ENCODE measurements around the gene STAC2. TPM values are rescaled to one million over a fixed set of nuclear protein-coding genes. Genes with fewer than 3 reads are reported as not detected.

Gene STAC2
- polyA plus RNA-seq, 2 of the 4 experiments (the other 2 are of a cell fraction), result 0.03 to 0.26 TPM

DNA sequence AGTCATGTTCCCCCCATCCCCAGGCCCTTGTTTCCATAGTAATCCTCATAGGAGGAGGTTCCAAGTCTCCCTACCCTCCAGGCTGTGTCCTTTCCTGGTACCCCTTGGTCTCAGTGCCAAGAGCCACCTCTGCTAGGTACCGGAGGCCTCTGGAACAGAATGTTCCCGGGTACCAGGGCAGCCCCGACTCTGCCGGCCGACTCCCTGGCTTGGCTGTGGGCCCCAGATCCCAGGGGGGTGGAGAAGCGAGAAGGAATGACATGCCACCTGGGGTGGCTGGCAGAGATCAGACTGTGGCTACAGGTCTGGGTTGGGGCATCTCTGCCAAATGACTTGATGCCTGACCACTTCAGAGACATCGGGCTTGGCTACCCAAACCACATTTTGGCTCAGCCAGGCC, 3.6 kb downstream of the STAC2 start:
- DNase-seq (ENCODE audit: low read depth in 1 of 2, low spot score in 1 of 2) (no peak), FAIRE-seq (no peak), ATAC-seq (no peak)
- H3K9me3 ChIP-seq, result no peaks in the 10 kb centered on the region
- peak overlapping the region in 1 of 2 experiments; percentile 39; a peak in 1 of 6 replicates for H3K27ac ChIP-seq
- no peak overlapping the region for H3K4me3 ChIP-seq
- 89% methylated on average over 7 of the region's 7 CpGs for WGBS (ENCODE audit: missing lambda C conversion rate)
- no peak overlapping the region for H3K4me2 ChIP-seq
- ChIA-PET CTCF (interaction anchor here (1.4 to 31.5 kb wide), 4 partner anchors 9 to 36 kb away, joined by 4 to 1140 read pairs (median 56); no protein-coding TSS in a partner anchor), POLR2A (interaction anchor here (1.2 kb wide), 1 partner anchor 23 kb away, joined by 4 read pairs; the partner anchor contains the start of gene RPL19)
- H3K4me1 ChIP-seq, result peaks cover 23% of the 10 kb centered on the region
- TF ChIP-seq CEBPB (IDR thresholded peaks at IDR 0.05) (no peak), HOXB5 (CRISPR knock-in tag; IDR thresholded peaks at IDR 0.05) (no peak), TP53 (CRISPR knock-in tag; IDR thresholded peaks at IDR 0.05) (no peak), CTCF (IDR thresholded peaks at IDR 0.05) (no peak), JUNB (IDR thresholded peaks at IDR 0.05) (no peak), BHLHE40 (IDR thresholded peaks at IDR 0.05; ENCODE audit: low read depth, low read length) (no peak), ZSCAN20 (CRISPR knock-in tag; IDR thresholded peaks at IDR 0.05) (no peak), NR3C1 (IDR thresholded peaks at IDR 0.05) (no peak), RAD21 (conservative IDR thresholded peaks at IDR 0.05 in 1 of 2, IDR thresholded peaks at IDR 0.05 in 1 of 2) (no peak), CHD2 (IDR thresholded peaks at IDR 0.05; ENCODE audit: low read length, partially characterized antibody) (no peak), NFE2L2 (conservative IDR thresholded peaks at IDR 0.05; ENCODE audit: low read length) (no peak), HES2 (IDR thresholded peaks at IDR 0.05) (no peak), SMC3 (IDR thresholded peaks at IDR 0.05) (no peak), HEYL (CRISPR knock-in tag; IDR thresholded peaks at IDR 0.05) (no peak), TFCP2L1 (CRISPR knock-in tag; IDR thresholded peaks at IDR 0.05) (no peak), HOXA7 (CRISPR knock-in tag; IDR thresholded peaks at IDR 0.05) (no peak)

GRCh38 chr17:39221572-39221971, 4.2 kb downstream of the STAC2 start:
- FAIRE-seq, result no peak
- Histone ChIP-seq H3K4me1 (peaks cover 23% of the 10 kb centered on the region), H3K9me3 (no peaks in the 10 kb centered on the region), H3K27ac (peak overlapping the region in 1 of 2 experiments; percentile 34; a peak in 1 of 6 replicates), H3K4me3 (no peak overlapping the region), H3K4me2 (no peak overlapping the region)
- 86% methylated on average over 6 of the region's 6 CpGs for WGBS (ENCODE audit: missing lambda C conversion rate)
- ATAC-seq, result no peak
- CTCF ChIA-PET, result interaction anchor here (1.4 to 31.5 kb wide), 3 partner anchors 16 to 57 kb away, joined by 6 to 1140 read pairs (median 105); no protein-coding TSS in a partner anchor
- TF ChIP-seq HOXA7 (CRISPR knock-in tag; IDR thresholded peaks at IDR 0.05), result no peak
- no peak for TF ChIP-seq ZFP36 (IDR thresholded peaks at IDR 0.05; ENCODE audit: borderline replicate concordance, partially characterized antibody)
- TF ChIP-seq HOXB13 (CRISPR knock-in tag; IDR thresholded peaks at IDR 0.05; ENCODE audit: low read depth), result no peak
- no peak for TF ChIP-seq RFX5 (IDR thresholded peaks at IDR 0.05)
- no peak for DNase-seq (ENCODE audit: low read depth in 1 of 2, low spot score in 1 of 2)
- POLR2A ChIA-PET, result interaction anchor here (1.2 kb wide), 1 partner anchor 22 kb away, joined by 4 read pairs; the partner anchor contains the start of gene RPL19

DNA sequence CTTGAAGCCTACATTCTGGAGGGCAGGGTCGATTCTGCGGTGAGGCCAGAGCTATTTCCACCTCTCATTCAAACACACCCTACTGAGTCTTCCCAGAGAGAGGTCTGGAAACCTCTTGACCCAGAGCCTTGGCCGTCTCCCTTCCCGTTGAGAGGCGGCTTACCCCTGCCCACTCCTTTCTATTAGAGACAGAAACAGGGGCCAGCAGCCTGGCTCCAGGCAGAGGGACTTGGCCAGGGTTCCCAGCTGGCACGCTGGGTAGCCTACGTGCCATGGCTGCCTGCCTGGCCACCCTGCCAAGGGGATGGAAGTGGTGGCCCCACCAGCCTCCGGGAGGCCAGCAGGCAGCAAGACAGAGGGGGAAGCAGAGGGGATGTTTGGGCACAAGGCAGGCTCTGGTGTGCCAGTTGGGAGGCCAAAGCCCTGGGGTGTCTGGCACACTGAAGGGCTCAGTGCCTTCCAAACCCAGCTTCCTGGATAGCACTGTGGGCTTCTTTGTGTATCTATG, 6.0 kb downstream of the STAC2 start:
- DNase-seq (ENCODE audit: low read depth in 1 of 2, low spot score in 1 of 2) (no peak), FAIRE-seq (no peak), ATAC-seq (no peak)
- TF ChIP-seq CEBPB (IDR thresholded peaks at IDR 0.05) (no peak), MAZ (IDR thresholded peaks at IDR 0.05; ENCODE audit: borderline replicate concordance, low read depth, low read length) (no peak)
- H3K4me1 ChIP-seq, result peaks cover 15% of the 10 kb centered on the region; the same call in 1 of the 3 replicates
- ChIA-PET POLR2A (no interaction called here), CTCF (interaction anchor here (0.8 to 31.5 kb wide), 4 partner anchors 9 to 28 kb away, joined by 3 to 1140 read pairs (median 54); no protein-coding TSS in a partner anchor)
- WGBS (ENCODE audit: missing lambda C conversion rate), result 54% methylated on average over 8 of the region's 8 CpGs
- no peak overlapping the region; a peak in 1 of 6 replicates for H3K27ac ChIP-seq
- H3K4me2 ChIP-seq, result no peak overlapping the region
- no peak overlapping the region for H3K4me3 ChIP-seq
- H3K9me3 ChIP-seq, result no peaks in the 10 kb centered on the region

Measured in A549 (cell line).